Measurements from ENCODE around the gene OCA2.

Gene OCA2

DNA sequence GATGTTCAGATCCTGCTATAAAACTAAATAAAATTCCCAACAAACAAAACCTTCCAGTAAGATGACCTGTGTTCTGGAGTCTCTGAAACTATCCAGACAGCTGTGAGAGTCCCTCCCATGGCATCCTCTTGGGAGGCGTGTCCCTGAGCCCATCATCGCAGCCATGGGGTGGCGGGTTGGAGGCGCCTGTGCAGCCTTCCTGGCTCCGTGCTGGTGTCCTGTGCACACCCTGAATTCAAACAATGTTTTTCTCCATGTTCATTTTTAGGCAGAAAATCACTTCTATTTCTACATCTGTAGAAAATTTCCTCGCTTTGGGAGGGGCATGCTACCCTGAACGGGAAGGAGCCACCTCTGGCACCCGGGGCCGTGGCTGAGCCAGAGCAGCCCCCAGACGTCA is 19.4 kb upstream of the OCA2 start:
- no peak for DNase-seq

GRCh38 chr15:28118083-28118482 is 19.0 kb upstream of the OCA2 start:
- no peak for DNase-seq

- DNase-seq: no peak
These were observed 18.4 kb upstream of the OCA2 start for GRCh38 chr15:28117432-28117990.

GRCh38 chr15:28116521-28117431 is 17.7 kb upstream of the OCA2 start:
- DNase-seq: no peak

GRCh38 chr15:28115871-28116270 is 16.8 kb upstream of the OCA2 start:
- DNase-seq: no peak

- DNase-seq: no peak
These were observed 15.9 kb upstream of the OCA2 start for GRCh38 chr15:28114721-28115622.

- DNase-seq: no peak
These were observed 15.0 kb upstream of the OCA2 start for GRCh38 chr15:28114114-28114455.

DNA sequence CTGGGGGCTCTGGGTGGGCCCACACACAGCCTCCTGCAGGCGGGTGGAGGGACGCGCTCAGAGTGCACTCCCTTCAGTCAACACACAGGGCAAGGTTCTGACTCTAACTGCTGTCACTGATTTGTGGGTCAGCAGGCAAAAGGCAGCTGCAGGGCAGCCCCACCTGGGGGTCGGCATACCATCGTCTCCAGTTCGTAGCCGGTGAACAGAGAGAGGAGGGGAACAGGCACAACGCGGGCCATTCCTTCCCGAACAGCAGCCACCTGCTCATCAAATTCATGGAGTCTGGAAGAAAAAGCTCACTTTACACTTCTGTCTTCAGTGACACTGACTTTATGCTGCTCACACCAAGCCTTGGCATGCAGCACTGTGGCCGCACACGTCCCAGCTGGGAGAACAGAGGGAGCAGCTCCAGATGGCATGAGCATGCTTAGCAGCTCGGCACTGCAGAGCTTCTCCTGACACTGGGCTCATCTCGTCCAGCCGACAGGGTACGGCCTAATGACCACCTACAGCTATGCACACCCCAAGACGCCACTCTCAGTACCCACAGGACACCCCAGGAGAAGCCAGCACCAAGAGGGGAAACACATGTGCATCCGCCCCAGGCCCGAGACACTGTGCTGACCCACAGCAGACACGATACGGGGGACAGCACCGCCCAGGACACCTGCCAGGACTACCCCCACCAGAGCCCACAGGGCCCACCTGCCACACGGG is 14.4 kb upstream of the OCA2 start:
- no peak for DNase-seq

GRCh38 chr15:28112962-28113361 is 13.8 kb upstream of the OCA2 start:
- no peak for DNase-seq

GRCh38 chr15:28112101-28112760 is 13.1 kb upstream of the OCA2 start:
- DNase-seq: no peak

DNA sequence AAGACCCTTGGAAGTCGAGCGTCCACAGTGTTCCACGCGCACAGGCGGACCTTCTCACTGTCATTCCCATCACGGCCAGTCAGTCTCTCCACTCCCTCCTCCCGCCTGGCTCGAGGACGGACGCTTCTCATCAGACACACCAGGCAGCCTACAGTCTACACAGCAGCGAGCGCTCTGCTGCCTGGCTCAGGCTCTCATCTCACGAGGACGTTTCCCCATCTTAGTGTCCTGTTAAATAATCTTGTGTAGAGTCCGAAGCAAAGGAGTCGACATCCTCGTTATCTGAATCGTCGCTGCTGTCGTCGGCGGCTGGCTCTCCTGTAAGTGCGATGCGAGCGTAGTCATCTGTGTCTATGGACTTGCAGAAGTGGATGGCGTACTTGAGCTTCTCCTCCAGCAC is 12.4 kb upstream of the OCA2 start:
- no peak for DNase-seq

DNA sequence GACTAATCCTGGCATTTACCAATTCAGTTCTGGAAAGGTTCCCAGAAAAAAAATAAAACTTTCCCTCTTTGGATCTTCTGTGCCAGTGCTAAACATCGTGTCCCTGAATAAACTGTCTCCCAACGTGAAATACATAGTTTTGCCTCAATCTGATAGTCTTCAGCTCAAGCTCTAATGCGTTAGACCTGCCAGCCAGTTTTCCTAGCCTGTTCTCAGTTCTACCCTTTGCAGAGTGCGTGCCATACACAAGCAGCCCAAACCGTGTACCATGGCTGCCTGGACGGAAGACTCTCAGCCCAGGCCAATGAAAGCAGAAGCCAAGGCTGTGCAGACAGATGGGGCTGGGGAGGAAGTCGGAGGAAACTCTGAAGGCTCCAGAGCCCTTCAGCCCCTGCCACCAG is 11.4 kb upstream of the OCA2 start:
- DNase-seq: no peak

- DNase-seq: no peak
These were observed 10.7 kb upstream of the OCA2 start for GRCh38 chr15:28109626-28110455.

- DNase-seq: no peak
These were observed 8.8 kb upstream of the OCA2 start for GRCh38 chr15:28107904-28108275.

GRCh38 chr15:28107111-28107903 is 8.2 kb upstream of the OCA2 start:
- DNase-seq: no peak

- DNase-seq: no peak
These were observed 7.4 kb upstream of the OCA2 start for GRCh38 chr15:28106294-28107110.

DNA sequence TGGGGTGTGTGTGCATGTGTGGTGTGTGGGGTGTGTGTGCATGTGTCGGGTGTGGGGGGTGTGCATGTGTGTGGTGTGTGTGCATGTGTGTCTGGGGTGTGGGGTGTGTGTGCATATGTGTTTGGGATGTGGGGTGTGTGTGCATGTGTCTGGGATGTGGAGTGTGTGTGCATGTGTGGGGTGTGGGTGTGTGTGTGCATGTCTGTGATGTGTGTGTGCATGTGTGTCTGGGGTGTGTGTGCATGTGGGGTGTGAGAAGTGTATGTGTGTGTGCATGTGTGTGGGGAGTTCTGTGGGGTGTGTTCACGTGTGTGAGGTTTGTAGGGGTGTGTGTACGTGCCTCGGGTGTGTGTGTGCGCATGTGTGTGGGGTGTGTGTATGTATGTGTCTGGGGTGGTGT is 6.7 kb upstream of the OCA2 start:
- DNase-seq: no peak

DNA sequence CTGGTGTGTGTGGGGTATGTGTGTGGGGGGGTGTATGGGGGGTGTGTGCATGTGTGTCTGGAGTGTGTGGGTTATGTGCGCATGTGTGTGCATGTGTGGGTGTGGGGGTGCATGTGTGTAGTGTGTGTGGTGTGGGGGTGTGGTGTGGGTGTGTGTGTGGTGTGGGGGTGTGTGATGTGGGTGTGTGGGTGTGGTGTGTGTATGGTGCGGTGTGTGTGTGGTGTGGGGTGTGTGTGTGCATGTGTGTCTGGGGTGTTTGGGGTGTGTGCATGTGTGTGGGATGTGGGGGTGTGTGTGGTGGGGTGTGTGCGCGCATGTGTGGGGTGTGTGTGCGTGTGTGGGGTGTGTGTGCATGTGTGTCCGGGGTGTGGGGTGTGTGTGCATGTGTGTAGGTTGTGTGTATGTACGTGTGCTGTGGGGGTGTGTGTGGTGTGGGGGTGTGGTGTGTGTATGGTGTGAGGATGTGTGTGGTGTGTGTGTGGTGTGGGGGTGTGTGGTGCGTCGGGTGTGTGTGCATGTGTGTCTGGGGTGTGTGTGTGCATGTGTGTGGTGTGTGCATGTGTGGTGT is 6.2 kb upstream of the OCA2 start:
- DNase-seq: no peak

GRCh38 chr15:28104326-28104725 is 5.2 kb upstream of the OCA2 start:
- DNase-seq: no peak
